ENCODE results near the gene RERE.

The RERE gene

GRCh38 chr1:8417625-8418024 is 399.8 kb downstream of the RERE start:
- no peak for DNase-seq

- no peak for DNase-seq
These were observed 400.6 kb downstream of the RERE start for GRCh38 chr1:8416881-8417280.

DNA sequence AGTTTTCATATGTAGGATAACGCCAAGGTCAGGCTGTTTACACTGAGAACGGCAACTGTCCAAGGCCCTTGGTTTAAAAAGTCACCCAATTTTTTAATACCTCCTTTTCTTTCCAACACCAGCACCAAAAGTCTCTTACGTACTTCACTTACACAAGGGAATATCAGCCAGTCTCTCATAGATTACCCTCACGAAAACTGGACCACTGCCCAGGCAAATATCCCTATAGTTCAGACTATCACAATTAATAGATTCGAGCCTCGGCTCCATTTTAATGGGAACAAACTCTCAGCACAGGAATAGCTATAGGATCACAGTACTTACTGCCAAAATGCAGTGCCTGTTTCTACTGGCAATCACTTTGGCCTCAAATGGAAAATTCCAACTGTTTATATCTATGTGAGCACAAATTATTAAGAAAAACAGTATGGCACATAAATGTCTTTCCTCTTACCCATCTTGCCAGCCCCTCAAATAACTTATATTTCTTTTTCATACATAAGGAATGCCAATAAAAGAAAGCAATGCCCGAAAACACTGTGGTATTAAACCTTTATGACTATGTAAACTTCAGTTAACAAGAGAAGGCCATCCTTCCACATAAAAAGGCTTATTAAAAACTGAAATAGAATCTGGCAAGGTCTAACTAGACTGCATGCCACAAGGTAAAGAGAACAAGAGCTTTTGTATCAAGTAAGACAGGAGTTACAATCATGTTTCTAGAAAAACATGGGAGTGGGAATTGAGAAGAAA is 401.7 kb downstream of the RERE start:
- no peak for DNase-seq

DNA sequence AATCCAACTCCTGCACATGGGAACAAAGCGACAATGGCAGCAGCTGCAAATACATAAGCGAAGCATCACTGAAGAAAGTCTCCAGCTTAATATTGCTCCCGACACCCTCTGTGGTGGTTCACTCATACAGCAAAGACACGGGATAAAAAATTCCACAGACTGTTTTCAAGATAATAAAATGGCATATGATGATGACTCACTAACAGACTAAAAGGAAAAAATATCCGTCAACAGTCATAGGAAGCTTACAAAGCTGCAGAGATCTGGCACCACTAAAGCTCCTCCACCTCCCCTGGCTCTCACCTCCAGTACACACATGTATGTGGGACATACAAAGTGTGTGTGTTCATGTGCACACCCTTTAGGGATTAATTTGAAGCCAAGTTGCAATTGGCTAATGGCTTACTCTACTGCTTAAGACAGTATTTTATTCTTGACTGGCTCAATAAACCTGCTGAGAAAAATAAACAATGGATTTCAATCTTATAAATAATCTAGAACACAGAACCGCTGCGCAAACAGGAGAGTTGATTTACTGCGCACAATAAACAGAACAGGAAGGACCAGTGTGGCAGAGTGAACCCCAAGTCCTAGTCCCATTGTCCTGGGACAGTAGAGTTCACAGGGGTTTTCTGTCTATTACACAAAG is 405.1 kb downstream of the RERE start:
- peak in 1 of 2 donors; percentile 35 for DNase-seq

- DNase-seq, result no peak
These were observed 405.6 kb downstream of the RERE start for GRCh38 chr1:8411803-8412182.

DNA sequence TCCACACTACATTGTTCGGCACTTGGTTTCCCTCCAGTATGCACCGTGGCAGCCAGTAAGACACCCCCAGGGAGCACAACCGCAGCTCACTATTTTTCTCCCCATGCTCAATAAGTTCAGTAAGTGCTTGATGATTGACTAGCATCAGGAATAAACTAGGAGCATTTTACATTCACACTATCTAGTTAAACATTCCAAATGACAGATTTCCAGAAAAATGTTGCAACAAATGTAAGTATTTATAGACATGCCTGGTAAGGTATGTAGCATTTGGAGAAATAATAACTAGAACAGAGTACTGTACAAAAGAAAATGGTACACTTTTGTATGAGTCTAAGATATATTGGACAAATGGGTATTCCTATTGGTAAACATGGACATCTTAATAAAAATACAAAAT is 406.6 kb downstream of the RERE start:
- DNase-seq, result no peak

GRCh38 chr1:8409606-8410005 is 407.8 kb downstream of the RERE start:
- DNase-seq, result no peak

GRCh38 chr1:8409106-8409505 is 408.3 kb downstream of the RERE start:
- DNase-seq, result no peak

GRCh38 chr1:8408151-8408839 is 409.1 kb downstream of the RERE start:
- DNase-seq, result no peak

DNA sequence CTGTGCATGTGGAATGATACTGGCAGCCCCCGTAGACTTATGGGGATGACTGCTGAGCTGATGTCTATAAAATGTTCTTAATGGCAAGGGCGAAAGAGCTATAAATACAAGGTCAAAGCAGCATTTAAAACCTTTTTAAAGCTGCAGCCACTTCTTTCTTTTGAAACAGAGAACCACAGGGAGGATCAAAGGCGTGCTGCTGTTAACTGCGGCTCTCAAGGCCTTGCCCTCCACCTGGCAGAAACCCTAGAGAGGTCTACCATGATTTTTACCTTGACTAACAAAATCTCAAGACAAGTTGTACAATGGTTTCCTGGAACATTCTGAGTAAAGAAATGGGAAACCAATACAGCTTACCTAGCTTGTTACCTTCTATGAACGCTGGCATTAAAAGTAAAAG is 409.8 kb downstream of the RERE start:
- no peak for DNase-seq

DNA sequence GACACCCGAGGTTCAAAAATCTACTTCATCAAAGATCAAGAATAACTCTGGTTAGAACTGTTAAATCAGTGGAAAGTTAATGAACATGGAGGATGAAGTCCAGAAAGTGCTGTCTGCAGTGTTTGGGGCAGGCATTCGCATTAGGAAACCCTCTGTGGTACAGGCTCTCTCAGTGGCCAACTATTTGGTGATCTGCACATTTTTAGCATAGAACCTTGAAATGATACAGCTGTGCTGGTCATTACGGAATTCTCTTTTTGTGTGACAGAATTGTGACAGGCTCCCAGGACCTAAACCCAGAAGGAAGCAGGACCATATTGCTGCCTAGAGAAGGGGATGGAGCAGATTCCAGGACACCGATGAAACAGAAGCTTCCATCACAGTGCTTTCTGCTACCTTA is 410.5 kb downstream of the RERE start:
- no peak for DNase-seq

DNA sequence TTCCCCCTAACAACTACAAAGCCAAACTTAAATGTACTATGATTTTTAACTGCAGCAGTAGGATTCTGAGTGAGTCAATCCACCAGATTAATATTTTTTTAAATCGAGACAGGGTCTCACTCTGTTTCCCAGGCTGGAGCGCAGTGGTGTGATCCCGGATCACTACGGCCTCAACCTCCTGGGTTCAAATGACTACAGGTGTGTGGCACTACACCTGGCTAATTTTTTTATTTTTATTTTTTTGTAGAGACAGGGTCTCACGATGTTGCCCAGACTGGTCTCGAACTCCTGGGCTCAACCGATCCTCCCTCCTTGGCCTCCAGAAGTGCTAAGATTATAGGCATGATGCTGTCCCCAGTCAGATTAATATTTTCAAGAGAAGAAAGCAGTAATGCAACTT is 411.4 kb downstream of the RERE start:
- no peak for DNase-seq

DNA sequence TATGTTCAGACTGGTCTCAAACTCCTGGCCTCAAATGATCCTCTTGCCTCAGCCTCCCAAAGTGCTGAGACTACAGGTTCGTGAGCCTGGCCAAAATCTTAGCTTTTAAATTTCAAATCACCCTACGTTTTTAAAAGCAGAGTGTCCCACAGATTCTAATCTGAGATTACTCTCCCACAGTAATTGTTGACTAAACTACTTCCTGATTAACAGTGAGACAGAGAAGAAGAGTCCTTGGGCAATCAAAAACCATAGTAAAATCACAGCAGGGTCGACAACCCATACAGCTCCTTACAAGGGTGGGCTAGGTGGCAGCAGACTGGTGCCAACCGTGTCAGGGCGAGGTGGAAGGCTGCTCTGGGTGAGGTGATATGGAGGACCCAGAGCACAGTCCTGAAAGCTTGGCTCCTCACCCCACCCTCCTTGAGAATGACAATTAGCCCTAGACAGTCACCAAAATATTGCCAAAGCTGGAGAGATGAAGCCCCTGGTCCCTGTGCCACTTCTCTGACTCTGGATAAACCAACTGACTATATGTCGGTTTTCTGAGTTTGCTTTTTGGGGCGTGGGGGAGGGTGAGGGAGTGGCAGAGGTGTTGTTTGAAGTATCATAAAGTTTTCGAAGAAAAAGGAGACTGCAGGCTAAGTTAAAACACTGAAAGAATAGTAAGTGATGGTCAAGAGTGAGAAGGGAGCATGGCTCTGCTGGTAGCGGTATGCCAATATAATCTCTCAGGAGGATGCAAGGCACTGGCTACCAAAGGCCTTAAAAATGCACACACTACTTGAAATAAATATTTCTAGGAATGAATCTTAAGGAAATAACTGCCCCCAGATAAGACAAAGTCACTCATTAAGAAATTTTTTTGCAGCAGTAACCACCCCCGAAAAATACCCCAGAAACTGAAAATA is 412.7 kb downstream of the RERE start:
- DNase-seq, result no peak

GRCh38 chr1:8402109-8402710 is 415.2 kb downstream of the RERE start:
- no peak for DNase-seq

DNA sequence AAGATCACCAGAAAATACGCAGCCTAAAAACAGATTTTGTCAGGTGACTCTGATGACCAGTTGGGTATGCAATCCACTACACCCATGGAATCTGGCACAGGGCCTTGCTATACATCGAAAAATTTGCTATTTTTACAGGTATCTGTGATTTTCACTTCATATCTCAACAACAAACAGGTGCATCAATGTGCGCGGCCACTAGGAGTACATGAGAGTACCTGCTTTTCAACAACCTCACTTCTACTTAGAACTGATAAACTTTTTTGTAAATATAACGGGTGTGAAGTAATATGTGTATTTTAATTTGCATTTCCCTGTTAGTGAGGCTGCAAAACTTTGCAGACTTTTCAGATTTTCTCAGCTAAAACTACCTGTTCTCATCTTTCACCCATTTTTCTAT is 418.8 kb downstream of the RERE start:
- no peak for DNase-seq

GRCh38 chr1:8398086-8398485 is 419.4 kb downstream of the RERE start:
- no peak for DNase-seq

- no peak for DNase-seq
These were observed 419.9 kb downstream of the RERE start for GRCh38 chr1:8397511-8397910.

DNA sequence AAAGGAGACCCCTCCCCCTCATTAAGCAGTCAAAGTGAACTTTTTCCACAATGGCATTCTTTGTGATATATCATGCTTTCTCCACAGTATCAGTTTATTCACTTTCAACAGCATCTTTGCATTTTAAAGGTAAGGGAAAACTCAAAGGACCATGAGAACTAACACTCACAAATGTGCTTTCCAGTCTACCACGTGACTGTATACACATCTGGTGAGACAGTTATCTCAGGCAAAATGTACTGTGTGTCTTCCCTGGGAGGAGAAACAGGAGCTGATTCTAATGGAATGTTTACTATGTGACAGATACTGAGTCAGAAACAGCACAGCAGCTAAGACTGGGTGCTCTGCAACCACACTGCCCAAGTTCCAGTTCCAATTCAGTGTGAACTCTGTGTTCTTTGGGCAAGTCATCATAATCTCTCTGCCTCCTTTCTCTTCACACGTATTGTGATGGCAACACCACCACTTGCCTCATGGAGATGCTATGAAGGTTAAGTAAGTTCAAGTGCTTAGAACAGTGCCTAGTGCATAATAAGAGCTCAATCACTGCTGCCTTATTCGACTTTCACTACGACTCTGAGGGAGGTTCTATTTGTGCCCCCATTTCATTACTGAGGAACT is 420.5 kb downstream of the RERE start:
- DNase-seq, result no peak

DNA sequence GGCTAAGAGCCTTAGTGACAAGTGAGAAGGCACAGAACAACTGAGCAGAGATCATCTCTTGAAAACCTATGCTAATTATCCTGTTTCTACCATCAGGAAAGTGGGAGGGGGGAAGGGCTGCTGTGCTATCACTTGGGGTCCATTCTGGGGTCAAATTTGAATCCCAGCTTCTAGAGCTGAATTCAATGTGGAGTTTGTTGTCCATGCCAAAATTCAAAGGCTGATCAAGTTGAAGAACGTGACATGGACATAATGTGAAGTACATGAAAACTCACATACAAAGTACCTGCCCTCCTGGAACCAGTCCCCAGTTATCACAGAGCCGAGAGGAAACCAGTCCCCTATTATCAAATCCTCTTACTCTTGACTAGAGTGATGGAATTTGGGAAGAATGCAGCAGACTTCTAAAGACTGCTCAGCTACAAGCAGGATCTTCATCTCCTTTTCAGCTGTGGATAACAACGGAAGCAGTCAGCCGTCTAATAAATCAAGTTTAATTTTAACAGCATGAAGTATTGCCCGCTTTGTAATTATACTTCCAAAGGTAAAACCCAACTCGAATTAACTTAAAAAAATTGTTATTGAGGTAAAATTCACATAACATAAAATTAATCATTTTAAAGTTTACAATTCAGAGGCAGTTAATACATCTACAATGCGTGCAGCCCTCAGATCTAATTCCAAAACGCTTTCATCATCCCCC is 421.2 kb downstream of the RERE start:
- DNase-seq, result no peak

- no peak for DNase-seq
These were observed 422.0 kb downstream of the RERE start for GRCh38 chr1:8395433-8395866.
